HG02840 (cell line): ENCODE measurements around the gene NRG2.

Experiments
- ATAC-seq: cut with Tn5 transposase; IDR thresholded peaks from one replicate; pipeline ENCODE4 v1.9.1; 2021; ENCODE audit warnings: mild to moderate bottlenecking, moderate library complexity, moderate number of reproducible peaks; ENCODE audit not compliant: unreplicated experiment, low FRiP score

Gene NRG2

DNA sequence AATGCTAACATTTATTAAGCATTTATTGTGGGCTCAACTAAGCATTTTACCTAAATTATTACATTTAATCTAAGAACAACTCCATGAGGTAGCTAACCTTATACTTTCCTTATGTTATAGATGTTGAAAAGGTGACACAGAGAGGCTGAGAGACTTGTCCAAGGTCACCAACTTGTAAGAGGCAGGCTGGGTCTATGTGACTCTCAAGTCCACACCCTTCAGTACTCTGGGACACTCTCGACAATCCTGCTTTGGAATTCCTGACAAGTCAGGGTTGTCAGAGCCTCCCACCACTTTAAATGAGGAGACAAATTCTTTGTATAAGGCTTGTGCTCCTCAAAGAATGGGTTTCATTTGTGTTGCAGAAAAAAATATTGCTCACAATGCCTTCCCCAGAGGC lies 67.2 kb downstream of the NRG2 start:
- no peak for ATAC-seq

DNA sequence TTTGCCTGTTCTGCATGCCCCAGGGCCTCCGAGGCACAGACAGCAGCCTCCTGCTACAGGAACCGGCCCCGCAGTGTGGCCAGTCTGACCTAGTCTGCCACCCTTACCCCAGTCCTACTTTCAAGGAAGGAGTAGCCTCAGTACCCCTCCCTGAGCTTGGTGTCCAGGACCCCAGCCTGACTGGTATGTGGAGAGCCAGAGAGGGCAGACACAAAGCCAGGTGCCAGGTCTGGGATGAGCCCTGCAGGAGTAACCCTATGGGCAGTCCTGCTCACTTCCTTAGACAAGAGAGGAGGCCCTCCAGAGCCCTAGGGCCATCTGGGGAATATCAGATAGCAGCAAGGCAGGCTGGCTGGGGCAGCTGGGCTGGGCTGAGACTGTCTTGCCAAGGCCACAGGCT lies 67.8 kb downstream of the NRG2 start:
- ATAC-seq, result no peak

DNA sequence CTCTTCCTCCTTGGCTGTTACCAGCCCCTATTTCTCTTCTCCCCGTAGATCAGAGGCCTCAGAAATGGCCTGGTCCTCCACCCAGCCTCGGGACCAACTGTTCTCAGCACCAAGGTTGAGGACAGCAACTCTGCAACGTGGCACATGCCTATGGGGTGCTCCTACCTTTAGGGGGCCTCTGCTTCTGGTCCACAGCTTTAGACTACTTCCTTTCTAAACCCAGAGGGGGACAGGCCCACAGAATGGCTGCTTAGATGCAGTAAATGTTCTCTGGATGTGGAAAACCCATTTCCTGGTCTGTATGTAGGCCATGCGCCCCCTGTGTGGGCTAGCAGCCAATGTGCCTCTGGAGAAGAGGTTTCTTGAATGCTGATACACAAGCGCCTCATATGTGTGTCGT lies 68.4 kb downstream of the NRG2 start:
- no peak for ATAC-seq

DNA sequence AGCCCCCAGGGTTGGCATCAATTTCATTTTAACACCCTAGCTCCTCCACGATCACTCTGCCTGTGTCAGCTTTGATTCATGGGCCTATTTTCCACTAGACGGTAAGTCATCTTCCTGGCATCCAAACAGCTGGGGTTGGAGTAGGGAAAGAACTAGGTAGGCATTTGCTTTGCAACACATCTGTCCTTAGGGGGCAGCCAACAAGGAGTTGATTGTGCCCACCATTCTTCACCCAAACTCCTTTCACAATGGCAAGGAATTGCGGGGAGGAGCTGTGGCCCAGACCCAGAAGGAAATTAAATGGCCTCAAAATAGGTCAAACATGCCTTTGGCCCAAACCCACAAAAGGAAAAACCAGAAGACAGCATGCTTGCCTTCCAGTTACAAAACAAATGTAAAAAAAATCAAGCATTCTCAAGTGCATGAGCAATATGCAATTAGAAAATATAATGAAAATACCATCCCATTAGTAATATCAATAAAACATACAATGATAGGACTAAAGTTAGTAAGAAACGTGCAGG lies 71.8 kb downstream of the NRG2 start:
- ATAC-seq, result no peak

DNA sequence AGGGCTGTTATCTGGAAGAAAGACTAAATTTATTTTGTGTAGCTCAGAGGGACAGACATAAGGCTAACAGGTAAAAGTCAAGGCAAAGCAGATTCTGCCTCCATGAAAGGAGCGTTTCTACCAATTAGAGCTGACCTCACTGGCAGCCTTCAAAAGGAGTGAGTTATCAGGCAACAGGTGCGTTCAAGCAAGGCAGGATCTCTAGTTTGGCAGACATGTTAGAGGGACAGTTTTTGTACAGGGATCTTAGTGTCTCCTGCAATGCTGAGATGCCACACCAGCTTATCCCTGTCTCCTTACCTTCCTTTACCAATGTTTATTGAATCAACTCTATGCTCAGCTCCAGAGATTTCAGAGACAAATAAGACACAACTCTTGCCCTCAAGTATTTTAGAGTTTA lies 73.8 kb downstream of the NRG2 start:
- no peak for ATAC-seq

DNA sequence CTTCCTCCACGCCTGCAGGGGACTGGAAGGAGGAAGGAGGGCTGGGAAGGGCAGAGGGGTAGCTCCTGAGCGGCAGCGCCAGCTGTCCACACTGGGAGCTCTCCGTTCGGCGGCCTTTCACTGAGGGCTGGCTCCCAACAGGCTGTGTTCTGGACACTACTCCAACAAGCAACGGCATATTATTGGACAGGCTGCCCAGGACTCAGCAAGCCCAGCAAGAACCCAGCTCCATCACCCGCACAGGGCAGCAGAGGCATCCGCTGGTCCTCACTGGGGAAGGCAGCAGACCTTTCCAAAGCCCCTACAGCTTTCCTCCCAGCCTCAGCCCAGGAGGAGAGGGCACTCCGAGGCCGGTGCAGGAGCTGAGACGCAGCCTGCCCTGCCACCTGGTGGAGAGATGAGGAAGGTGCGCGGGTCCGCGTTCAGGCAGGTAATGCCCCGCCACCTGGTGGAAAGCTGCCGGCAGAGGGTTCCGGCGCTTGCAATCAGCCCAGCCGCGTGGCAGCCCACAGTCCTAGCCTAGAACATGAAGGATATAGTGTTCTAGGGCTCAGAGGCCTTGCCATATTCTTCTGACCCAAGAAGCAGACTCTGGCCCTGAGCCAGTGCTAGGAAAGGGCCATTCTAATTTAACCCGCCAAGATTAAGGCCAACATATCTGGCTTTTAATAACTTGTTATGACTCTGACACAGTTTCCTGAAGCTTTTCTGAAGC lies 74.4 kb downstream of the NRG2 start:
- peak; percentile 83 for ATAC-seq

DNA sequence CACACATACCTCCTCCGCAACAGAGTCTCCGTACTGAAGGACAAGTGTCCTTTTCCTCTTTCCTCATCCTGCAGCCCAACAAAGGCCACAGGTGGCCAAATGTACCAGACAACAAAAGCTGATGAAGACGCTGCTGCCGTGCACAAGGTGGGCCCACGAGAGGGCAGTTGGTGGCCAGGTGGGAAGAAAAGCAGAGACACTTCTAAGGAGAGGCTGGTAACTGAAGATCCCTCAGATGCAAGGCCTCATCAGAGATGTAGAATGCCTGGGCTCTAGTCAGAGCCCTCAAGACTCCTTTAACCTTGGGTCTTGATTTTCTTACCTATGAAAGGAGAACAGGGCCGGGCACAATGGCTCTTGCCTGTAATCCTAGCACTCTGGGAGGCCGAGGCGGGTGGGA lies 75.7 kb downstream of the NRG2 start:
- no peak for ATAC-seq

DNA sequence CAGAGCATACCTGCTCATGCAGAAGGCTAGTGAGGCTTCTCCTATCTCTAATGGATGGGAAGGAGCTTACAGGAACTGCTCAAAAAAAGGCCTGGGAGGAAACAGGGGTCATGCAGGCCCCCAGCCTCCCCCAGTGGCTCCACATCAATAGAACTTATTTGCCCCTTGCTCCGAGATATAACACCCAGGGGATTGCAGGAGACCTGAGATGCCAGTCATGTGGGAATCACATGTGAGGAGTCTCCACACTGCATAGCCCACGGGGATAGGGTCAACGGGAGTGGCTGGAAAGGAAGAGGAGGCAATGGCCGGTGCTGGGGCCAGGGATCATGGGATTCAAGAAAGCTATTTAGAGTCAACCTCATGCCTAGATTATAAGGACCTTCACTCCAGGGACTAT lies 76.2 kb downstream of the NRG2 start:
- ATAC-seq, result no peak

DNA sequence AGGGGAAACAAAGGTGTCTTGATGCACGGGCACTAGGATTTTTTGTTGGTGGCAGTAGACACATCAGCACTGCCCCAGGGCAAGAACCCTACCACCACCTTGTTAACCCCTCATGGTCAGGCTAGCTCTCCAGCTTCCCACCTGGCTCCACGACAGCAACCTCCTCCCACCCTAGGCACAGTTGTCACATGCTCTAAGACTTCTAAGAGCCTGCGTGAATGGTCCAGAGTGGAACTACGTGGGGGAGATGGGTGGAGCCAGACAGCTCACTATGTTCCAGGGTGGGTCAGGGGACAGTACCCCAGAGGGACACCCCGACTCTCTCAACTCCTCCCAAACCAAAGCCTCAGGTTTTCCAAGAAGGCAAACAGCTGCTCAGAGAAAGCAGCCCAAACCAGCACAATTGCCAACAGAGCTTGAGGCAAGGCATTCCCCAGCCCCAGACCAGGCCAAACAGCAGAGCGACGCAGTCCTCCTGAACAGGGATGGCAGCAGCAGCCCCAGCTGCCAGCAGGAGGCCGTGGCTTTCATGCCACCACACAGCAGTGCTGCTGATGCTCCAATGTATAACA lies 78.0 kb downstream of the NRG2 start:
- ATAC-seq, result no peak

DNA sequence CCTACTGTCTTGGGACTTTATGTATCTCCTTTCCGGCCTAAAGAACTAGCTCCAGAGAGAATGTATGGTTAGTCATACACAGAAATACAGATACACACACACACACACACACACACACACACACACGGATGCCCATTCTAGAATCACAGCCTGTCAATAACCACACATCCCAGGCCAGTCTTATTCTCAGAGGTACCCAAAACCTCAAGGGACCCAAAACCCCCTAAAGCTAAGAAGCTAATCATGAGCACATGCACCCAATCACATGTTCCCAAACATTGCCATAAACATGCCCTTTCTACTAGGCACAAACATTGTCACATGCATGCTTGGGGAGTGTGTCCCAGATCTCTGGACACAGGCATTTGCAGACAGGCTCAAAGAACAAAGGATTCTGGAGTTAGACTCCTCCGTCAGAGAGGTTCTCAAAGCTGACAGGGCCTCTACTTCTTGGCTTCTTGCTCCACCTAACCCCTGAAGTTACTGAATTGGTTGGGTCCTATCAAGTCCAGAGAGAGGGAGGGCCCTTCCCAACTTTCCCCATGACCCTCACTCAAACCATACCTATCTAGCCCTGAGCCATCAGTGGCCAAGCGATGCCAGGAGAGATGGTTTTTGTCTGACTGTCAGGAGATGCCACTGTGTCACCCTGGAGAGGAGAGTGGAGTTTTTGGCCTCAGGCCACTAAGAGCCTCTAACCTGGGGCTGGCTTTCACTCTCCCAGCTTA lies 78.7 kb downstream of the NRG2 start:
- ATAC-seq, result no peak

DNA sequence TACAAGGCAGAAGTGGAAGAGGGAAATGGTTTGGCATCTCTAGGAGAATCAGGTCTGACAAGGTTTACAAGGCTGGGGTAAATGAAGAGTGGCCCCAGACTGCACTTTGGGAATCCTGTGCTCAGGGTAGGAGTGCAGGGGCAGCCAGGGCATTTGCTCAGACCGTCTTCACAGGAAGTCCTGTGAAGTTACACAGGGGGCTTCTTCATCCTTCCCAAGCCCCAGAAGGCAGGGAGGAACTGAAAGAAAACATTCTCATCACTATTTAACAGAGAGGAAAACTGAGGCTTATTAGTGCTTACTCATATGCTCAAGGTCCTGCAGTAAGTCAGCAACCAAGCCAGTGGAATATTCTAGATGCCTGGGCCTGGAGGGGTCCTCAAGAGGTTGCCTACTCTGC lies 80.7 kb downstream of the NRG2 start:
- no peak for ATAC-seq

DNA sequence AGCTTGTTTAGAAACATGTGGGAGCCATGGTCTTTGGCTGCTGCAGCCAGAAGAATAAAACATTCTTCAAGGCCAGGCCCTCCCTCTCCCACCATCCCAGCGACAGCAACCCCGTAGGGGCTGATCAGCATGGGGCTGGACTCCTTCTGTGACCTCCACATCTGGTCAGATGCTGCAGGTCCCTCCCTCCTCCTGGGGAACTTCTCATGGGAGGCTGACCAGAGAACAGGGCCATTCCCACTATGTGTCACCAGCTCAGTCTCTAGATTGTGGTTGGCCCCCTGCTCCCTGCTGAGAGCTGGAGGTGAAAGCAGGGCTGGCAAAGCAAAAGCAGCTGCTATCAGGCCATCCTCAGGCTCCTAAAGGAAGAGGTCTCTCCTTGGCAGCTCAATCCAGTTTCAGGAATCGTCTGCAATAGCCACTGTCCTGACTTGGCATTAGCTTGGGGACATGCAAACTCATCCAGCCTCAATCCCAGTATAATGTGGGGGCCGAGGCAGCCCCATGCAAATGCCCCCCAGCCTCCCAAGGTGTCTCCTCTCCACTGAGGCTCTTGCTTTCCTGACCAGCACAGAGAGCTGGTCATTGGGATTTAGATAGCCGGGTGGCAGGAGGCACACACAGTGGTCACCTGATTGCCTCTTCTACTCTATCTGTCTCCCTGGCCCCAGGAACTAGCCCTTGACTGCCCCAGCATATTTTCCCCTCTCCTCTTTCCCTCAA lies 81.5 kb downstream of the NRG2 start:
- ATAC-seq, result no peak

DNA sequence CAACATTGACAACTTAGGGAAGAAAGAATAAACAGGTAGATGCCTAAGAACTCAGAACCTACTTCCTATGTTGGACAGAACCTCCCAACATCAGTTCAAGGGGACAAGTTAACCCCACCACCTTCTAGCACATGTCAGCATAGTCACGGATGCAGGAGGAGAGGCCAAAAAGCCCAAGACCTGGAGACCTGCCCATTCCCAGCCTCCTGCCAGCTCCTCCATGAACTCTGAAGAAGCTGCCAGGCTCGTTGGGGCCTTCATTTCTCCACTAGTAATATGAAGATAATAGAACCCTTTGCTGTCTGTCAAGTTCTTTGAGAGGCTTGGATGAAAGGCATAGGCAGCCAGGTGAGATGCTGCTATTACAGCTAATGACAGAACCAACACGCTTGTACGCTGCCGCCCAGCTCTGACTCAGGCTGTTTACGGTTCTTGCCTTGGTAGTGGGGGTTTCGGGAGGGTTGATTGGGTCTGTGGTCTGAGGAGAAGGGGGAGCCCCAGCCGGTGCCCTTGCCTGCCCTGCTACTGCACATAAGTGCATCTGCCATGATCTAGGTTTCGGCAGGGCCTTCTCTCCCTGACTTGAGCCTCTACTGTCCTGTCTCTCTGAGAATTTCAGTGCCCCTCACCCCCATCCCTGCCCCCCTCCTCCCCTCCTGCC lies 82.2 kb downstream of the NRG2 start:
- ATAC-seq, result no peak

DNA sequence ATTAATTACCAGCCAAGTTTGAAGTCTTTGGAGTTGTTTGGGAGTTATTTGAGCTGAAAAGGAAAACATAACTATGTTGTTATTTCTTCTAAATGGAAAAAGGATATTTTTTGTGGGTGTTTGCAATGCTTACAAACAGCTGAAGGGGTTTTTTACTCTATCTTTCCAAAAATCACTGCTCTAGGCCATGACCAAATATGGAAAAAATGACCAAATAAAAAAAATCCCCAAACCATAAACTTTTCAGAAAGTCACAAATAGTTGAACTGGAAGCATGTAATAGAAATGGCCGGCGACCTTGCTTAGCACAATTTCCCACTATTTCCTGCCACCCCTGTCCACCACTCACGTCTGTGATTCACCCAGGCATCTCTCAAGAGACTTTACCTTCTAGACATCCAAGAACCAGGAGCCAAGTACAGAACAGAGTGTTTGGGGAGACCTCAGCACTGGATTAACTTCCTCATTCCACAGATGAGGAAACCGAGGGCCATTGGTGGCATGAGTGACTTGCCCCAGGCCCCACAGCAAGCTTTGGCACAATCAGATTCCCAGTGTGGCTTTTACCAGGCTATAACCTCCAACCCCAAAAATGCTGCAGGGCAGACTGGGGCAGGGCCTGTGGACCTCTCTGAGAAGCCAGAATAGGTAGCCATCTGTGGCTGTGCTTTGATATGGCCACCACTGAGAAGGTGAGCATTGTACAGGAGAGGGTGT lies 84.5 kb downstream of the NRG2 start:
- ATAC-seq, result no peak

DNA sequence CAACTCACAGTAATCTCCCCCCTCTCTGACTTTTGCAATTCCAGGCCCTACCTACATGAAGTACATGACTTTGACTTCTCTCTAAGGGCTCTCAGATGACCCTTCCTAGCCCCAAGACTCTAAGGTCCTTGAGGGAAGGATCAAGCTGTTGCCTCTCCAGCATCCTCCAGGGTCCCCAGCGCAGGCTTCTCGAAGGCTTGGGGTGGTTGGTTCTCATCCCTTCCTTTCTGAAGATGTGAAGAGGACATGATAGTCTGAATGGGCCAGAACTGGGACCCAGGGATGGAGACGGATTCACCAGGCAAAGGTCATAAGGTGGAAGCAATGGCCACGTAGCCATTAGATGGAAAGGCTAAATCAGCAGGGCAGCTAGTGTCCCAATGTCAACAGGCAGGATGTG lies 86.8 kb downstream of the NRG2 start:
- ATAC-seq, result no peak

DNA sequence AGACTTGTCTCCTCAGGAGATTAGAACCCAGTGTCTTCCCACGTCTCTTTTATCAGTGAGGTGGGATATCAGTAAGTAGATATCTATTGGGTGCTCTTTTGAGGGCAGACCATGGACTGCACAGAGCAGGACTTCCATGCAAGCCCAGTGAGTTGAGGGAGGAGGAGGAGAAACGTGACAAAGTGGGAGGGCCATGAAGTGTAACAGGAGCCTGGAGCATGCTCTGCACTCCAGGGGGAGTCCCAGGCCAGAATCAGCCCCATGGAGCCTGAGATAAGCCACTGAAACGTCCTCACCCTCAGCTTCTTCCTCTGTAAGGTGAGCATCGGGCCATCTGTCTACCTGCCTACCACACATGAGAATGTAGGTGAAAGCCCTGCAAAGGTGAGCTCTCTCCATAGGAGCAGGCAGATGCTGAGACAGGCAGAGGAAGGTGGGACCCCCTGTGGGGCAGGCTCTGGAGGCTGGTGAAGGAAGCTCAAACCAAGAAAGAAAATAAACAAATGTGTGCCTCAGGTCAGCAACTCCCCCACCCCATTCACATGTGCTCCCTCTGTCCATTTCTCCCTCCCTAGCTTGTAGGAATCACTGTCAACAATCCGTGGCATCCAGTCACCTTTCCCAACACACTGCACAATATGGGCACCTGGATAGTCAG lies 87.4 kb downstream of the NRG2 start:
- ATAC-seq, result no peak

DNA sequence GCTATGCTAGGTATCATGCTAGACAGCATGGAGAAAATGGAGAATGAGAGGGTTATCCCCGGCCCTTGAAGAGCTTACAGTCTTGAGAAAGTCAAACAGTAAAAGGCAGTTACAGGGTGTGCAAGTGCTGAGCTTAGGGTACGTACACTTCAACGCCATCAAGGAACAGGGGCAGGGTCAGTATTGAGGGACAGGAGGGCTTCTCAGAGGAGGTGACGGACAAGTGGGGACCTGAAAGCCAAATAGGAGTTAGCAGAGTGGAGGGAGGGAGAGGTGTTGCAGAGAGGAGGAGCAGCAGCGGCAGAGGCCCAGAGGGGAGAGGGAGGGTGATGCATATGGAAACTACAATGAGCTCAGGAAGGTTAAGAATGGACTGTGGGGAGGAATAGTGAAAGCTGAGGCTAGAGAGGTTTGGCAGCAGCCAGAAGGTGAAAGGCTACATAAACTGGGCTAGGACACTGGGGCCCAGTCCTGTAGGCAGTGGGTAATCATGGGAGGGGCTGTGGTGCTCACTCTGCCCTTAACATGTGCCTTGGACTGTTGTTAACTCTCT lies 88.0 kb downstream of the NRG2 start:
- ATAC-seq, result no peak

DNA sequence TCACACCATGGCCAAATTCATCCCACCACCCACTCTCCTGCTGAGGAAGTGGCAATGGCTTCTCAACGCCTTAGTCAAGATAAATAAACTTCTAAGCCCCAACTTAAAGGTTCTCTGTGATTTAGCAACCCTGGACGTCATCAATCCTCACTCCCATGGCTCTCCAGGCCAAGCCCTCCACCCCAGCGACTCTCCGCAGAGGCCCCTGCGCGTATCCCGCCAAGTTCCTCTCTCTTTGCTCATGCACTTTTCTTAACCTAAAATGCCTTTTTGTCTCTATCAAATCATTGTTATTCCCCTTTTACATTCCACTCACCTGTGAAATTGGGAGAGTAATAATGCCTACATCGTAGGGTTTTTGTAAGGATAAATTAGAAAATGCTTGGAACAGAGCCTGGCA lies 88.6 kb downstream of the NRG2 start:
- no peak for ATAC-seq

DNA sequence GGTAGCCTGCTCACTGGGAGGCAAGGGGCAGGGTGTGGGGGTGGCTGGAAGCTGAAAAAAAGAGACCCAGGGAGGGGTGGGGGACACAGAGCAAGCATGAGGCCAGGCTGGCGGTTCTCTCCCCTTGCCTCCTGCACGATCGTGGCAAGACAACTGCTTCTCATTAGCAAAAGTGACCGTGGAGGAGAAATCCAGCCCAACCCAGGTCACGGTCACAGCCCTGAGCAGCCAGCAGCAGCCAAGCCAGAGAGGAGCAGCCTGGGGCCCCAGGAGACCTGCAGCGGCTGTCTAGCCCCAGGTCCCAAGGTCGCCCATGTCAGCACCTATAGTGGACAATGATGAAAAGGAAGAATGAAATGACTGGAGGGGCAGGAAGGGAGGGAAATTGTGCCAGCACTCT lies 89.1 kb downstream of the NRG2 start:
- ATAC-seq, result no peak
